DOHH2 (cell line): ENCODE data around the gene GARIN5B.

ENCODE experiments used
- H3F3A ChIP-seq: fragments of 200-600 bp; sonication (generic), shearing (Covaris generic); 2 replicates; pipeline ENCODE4 v1.6.0; 2016; ENCODE audit warnings: antibody characterized with exemption, mild to moderate bottlenecking; ENCODE audit not compliant: control insufficient read depth, insufficient read depth
- H3K27ac ChIP-seq: fragments of 200-600 bp; sonication (generic); 2 replicates; pipeline ENCODE4 v1.5.1; 2014; ENCODE audit warnings: low read depth, mild to moderate bottlenecking, low read length, moderate library complexity
- H3K27me3 ChIP-seq: fragments of 200-600 bp; sonication (generic); 2 replicates; pipeline ENCODE4 v1.6.1; 2014; ENCODE audit warnings: mild to moderate bottlenecking, low read length, mixed read lengths; ENCODE audit not compliant: control insufficient read depth
- H3K36me3 ChIP-seq: fragments of 200-600 bp; sonication (generic); 2 replicates; pipeline ENCODE4 v1.6.1; 2014; ENCODE audit warnings: mild to moderate bottlenecking, low read length, moderate library complexity, mixed read lengths; ENCODE audit not compliant: control insufficient read depth
- H3K4me1 ChIP-seq: fragments of 200-600 bp; sonication (generic); 2 replicates; pipeline ENCODE4 v1.6.1; 2014; ENCODE audit warnings: mild to moderate bottlenecking, low read length, mixed read lengths; ENCODE audit not compliant: control insufficient read depth
- H3K4me2 ChIP-seq: fragments of 200-600 bp; sonication (generic); 2 replicates; pipeline ENCODE4 v1.6.0; 2014; ENCODE audit warnings: mild to moderate bottlenecking, low read length, moderate library complexity
- H3K4me3 ChIP-seq: fragments of 200-600 bp; sonication (generic); 2 replicates; pipeline ENCODE4 v1.5.1; 2014; ENCODE audit warnings: mild to moderate bottlenecking, low read length, mixed read lengths
- H3K79me2 ChIP-seq: fragments of 200-600 bp; sonication (generic); 2 replicates; pipeline ENCODE4 v1.6.1; 2014; ENCODE audit warnings: mild to moderate bottlenecking, low read length, mixed read lengths; ENCODE audit not compliant: control insufficient read depth
- H3K9me2 ChIP-seq: fragments of 200-600 bp; sonication (generic); replicated peaks from 2 replicates; pipeline ENCODE4 v1.6.1; 2014; ENCODE audit warnings: mild to moderate bottlenecking, low read length, mixed read lengths; ENCODE audit not compliant: control insufficient read depth
- H3K9me3 ChIP-seq: fragments of 200-600 bp; sonication (generic); 2 replicates; pipeline ENCODE4 v1.6.1; 2014; ENCODE audit warnings: antibody characterized with exemption, low read length, mixed read lengths; ENCODE audit not compliant: control insufficient read depth, insufficient read depth
- H4K20me1 ChIP-seq: fragments of 200-600 bp; sonication (generic); 2 replicates; pipeline ENCODE4 v1.6.0; 2014; ENCODE audit warnings: low read depth, mild to moderate bottlenecking, antibody characterized with exemption, low read length, moderate library complexity; ENCODE audit not compliant: control insufficient read depth, insufficient read depth
- CTCF ChIP-seq: fragments of 200-600 bp; sonication (generic); IDR thresholded peaks from one replicate; pipeline ENCODE4 v1.5.1; 2014; ENCODE audit warnings: antibody characterized with exemption, mild to moderate bottlenecking, low read depth, low read length; ENCODE audit not compliant: poor library complexity, severe bottlenecking
- EZH2phosphoT487 ChIP-seq: fragments of 200-600 bp; sonication (generic); IDR thresholded peaks from 2 replicates; pipeline ENCODE4 v1.6.1; 2017; ENCODE audit warnings: borderline replicate concordance, mild to moderate bottlenecking, antibody characterized with exemption, low read length, moderate library complexity, mixed read lengths

The GARIN5B gene

DNA sequence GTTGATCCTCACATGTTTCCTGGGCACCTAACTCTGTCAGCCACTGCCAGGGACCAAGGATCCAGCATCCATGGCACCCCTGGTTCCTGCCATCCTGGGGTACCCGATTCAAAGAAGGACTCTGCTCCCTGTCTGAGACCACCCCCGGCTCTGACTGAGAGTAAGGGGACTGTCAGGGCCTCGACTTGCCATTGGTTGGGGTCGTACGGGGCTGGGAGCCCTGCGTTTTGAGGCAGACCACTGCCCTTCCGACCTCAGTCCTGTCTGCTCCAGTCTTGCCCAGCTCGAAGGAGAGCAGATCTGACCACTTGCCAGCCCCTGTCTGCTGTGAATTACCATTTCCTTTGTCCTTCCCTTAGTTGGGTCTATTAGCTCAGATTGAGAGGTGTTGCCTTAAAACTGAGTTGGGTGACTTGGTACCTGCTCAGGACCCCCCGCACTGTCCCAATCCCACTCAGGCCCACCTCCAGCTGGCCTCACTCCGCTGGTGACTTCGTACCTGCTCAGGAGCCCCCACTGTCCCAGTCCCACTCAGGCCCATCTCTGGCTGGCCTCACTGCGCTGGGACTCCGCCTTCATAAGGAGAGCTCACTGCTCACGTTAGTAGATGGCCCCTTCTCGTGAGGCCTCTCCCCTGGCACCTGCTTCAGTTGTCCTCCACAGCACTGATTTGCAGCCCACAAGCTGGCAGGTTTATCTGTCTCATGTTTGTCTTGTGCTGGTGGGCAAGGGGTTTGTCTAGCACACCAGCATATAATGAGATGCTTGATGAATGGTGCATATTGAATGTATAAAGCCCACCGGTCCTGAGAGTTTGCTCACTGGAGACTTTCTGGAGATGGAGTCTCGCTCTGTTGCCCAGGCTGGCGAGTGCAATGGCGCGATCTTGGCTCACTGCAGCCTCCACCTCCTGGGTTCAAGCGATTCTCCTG, 26.6 kb upstream of the GARIN5B start:
- Histone ChIP-seq H3K36me3 (peaks cover 49% of the 10 kb centered on the region), H4K20me1 (peaks cover 36% of the 10 kb centered on the region), H3K79me2 (peaks cover 33% of the 10 kb centered on the region), H3F3A (peaks cover 70% of the 10 kb centered on the region), H3K4me2 (peak overlapping the region; percentile 99; the same call in 1 of the 2 replicates), H3K27ac (peak overlapping the region; percentile 13; the same call in 1 of the 2 replicates), H3K4me3 (0 out of 2 replicates have a peak overlapping the region, but pooled peaks have one; percentile 8), H3K4me1 (peaks cover 48% of the 10 kb centered on the region), H3K9me2 (no peaks in the 10 kb centered on the region), H3K27me3 (peaks cover 3% of the 10 kb centered on the region; the same call in 1 of the 2 replicates), H3K9me3 (no peaks in the 10 kb centered on the region)
- TF ChIP-seq EZH2phosphoT487, result no peak
- TF ChIP-seq CTCF, result no peak

DNA sequence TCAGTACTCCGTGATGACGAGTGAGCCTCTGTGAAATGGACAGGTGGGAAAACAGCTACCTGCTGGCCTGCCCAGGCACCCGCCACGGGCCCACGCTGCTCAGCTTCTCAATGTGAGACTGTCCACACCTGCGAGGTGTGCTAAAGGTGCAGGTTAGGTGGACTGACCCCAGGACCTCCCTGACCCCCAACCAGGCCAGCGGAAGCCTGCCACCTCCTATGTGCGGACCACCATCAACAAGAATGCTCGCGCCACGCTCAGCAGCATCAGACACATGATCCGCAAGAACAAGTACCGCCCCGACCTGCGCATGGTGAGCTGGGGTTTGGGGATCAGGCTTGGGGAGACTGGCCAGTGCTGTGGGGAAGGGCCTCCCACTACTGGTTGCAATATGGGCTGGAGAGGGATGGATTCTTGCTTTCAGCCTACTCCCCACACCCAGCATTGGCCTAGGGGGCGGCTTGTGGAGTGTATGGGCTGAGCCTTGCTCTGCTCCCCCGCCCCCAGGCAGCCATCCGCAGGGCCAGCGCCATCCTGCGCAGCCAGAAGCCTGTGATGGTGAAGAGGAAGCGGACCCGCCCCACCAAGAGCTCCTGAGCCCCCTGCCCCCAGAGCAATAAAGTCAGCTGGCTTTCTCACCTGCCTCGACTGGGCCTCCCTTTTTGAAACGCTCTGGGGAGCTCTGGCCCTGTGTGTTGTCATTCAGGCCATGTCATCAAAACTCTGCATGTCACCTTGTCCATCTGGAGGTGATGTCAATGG, 24.9 kb upstream of the GARIN5B start:
- Histone ChIP-seq H3K79me2 (peaks cover 44% of the 10 kb centered on the region), H3K27ac (no peak overlapping the region), H3K4me2 (peak overlapping the region; percentile 99), H3K4me1 (peaks cover 59% of the 10 kb centered on the region), H3K27me3 (peaks cover 3% of the 10 kb centered on the region; the same call in 1 of the 2 replicates), H3K9me3 (no peaks in the 10 kb centered on the region), H3K9me2 (no peaks in the 10 kb centered on the region), H3K4me3 (peak overlapping the region; percentile 99), H3F3A (peaks cover 71% of the 10 kb centered on the region), H3K36me3 (peaks cover 54% of the 10 kb centered on the region), H4K20me1 (peaks cover 36% of the 10 kb centered on the region)
- TF ChIP-seq EZH2phosphoT487 (no peak), CTCF (no peak)

GRCh38 chr19:55386493-55386971, 23.5 kb upstream of the GARIN5B start:
- Histone ChIP-seq H3K4me1 (peaks cover 67% of the 10 kb centered on the region), H3K27me3 (peaks cover 3% of the 10 kb centered on the region; the same call in 1 of the 2 replicates), H3K27ac (peak overlapping the region; percentile 97), H3K4me3 (peak overlapping the region; percentile 99), H3F3A (peaks cover 64% of the 10 kb centered on the region), H3K79me2 (peaks cover 58% of the 10 kb centered on the region), H3K36me3 (peaks cover 54% of the 10 kb centered on the region), H3K4me2 (peak overlapping the region; percentile 99), H4K20me1 (peaks cover 36% of the 10 kb centered on the region), H3K9me2 (no peaks in the 10 kb centered on the region), H3K9me3 (no peaks in the 10 kb centered on the region)
- TF ChIP-seq CTCF (no peak), EZH2phosphoT487 (no peak)
